Daoy (cell line): ENCODE data around the gene SLC4A7. TPM values are rescaled to one million over a fixed set of nuclear protein-coding genes. Genes with fewer than 3 reads are reported as not detected.
A peak's percentile ranks its signal among the peaks of the same experiment; 100 is the strongest.
"Not testable (repeated sequence)": the region's sequence is repeated elsewhere in the genome, so short reads cannot be mapped to it uniquely, and the experiment has no call there.

ENCODE experiments used
- DNase-seq: peaks from one replicate; pipeline ENCODE4 v3.0.0-alpha.2; 2015; ENCODE audit warnings: low read depth
- total RNA-seq: library from RNA; depleted of rRNA; stranded (reverse); fragments of >200 nt; shearing (Covaris generic); gene quantifications from 2 replicates; pipeline ENCODE4 v1.2.3, GENCODE V29; 2014

SLC4A7 gene
- total RNA-seq, 1 experiment from 2014 or later: 63.0 TPM

DNA sequence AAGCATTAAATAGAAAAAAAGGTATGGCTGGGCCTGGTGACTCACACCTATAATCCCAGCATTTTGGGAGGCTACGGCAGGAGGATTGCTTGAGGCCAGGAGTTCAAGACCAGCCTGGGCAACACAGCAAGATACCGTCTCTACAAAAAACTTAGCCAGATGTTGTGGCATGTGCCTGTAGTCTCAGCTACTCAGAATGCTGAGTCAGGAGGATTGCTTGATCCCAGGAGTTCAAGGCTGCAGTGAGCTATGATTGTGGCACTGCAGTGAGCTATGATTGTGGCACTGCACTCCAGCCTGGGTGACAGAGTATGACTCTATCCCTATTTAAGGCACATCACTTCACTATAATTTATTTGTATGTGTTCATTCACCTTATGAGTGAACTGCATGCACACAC is 54.3 kb downstream of the SLC4A7 start:
- no peak for DNase-seq

DNA sequence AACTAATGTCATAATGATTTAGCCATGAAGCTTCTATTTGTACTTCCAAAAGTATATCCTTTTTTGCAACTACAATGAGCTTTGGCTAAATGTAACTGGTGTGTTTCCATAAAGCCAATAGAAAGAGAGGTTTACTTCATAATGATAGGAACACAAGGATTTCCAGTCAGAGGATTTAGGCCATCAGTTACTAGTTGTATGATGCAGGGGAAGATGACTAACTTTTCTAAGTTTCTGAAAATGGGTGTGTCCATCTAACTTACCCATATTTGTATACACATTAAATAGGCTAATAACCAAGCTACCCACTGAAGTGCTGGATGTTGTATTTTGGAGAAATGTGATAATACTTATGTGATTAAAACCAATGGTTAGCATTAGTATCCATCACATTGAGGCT is 55.7 kb downstream of the SLC4A7 start:
- DNase-seq: no peak

DNA sequence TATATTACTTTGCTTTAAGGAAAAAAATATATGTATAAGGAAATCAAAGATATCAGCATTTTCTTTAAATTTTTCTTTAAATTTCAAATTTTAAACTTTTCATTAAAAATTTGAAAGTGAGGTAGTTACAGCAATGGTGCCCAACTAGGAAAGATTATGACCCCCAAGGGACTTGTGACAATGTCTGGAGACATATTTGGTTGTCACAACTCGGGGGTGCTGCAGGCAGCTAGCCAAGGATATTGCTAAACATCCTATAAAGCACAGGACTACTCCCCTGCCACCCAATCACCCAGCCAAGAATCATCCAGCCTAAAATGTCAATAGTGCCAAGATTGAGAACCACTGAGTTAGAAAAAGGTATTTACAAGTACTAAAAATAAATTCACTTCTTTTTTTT is 57.3 kb downstream of the SLC4A7 start:
- DNase-seq: no peak

GRCh38 chr3:27425896-27426565 is 58.2 kb downstream of the SLC4A7 start:
- DNase-seq: no peak

DNA sequence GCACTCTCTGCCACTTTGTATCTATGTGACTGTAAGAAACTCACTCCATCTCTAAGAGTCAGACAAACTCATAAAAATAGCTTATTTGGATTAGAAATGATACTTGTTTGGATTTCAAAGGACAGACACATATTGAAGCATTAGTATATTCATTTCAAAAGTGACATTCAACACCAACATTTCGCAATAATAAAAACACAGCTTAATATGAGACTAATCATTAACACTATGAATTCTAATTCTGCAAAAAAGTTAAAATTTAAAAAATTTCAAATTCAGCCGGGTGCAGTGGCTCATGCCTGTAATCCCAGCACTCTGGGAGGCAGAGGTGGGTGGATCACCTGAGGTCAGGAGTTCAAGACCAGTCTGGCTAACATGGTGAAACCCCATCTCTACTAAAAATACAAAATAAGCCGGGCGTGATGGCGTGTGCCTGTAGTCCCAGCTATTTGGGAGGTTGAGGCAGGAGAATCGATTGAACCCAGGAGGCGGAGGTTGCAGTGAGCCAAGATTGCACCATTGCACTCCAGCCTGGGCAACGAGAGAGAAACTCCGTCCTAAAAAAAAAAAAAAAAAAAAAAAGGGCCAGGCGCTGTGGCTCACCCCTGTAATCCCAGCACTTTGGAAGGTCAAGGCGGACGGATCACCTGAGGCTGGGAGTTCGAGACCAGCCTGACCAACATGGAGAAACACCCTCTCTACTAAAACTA is 59.2 kb downstream of the SLC4A7 start:
- DNase-seq: not testable (repeated sequence)

DNA sequence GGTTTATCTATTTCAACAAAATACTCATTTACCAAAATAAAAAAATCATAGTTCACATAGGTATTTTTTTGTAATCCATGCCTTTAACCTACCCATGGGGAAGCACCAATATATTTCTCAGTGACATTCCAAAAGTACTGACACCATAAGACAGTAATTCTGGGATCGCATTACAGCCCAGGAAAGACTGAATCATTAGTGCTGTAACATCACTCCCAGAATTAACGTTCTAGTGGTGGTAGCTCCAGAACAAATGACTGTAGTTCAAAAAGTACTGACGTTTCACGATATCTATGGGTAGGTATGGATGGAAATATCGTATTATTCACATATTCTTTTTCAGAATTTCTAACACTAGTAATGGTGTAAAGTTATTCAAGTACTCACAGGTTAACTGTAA is 60.7 kb downstream of the SLC4A7 start:
- peak; percentile 43 for DNase-seq

- no peak for DNase-seq
These were observed 61.6 kb downstream of the SLC4A7 start for GRCh38 chr3:27422617-27423016.

DNA sequence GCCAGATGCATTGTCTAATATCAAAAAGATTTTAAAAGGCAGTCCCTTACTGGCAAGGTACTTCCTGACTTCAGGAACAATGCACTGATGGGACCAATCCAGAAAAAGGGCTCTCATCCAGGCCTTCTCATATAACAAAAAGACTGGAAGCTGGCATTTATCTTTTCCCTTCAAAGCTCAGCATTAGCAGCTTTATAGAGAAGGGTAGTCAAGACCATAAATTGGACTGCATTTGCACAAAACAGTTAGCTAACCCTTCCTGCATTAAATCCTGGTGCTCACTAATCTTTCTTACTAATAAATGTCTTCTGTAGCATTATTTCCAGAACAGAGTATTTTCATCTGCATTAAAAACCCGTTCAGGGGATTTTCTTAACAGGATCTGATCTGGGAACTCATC is 69.0 kb downstream of the SLC4A7 start:
- no peak for DNase-seq

- no peak for DNase-seq
These were observed 91.1 kb downstream of the SLC4A7 start for GRCh38 chr3:27392950-27393679.

- not testable (repeated sequence) for DNase-seq
These were observed 91.8 kb downstream of the SLC4A7 start for GRCh38 chr3:27392414-27392813.

DNA sequence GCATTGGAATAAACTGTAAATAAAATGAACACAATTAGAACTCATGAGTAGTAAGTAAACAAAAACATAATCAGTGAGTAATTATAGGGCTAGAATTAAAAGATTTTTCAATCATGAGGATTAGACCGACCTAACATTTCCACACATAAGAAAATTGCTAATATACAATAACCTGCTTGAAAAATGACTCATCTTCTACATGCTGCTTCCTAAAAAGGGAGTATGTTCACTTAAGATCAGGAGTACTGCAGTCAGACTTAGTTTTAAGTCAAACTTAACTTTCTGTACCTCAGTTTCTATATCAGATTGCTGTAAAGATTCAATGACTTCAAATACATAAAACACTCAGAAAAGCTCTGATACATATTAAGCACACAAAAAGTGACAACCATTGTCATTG is 92.4 kb downstream of the SLC4A7 start:
- DNase-seq: no peak

GRCh38 chr3:27387625-27388024 is 96.6 kb downstream of the SLC4A7 start:
- DNase-seq: no peak

DNA sequence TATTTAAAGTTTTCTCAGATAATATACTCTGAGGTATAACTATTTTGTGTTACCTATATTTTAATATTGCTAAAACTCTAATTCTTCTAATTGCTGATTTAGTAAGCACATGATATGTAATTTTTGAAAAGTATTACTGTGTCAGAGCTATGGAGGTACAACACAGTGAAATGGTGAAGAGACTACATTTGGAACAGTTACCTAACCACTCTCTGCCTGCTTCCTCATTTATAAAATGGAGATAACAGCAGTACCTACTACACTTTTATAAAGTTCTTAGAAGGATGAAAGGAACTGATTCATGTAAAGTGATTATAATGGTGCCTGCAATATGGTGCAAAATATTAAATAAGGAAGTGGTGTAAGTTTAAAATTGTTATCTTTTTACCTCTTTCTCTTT is 98.7 kb downstream of the SLC4A7 start:
- DNase-seq: no peak

DNA sequence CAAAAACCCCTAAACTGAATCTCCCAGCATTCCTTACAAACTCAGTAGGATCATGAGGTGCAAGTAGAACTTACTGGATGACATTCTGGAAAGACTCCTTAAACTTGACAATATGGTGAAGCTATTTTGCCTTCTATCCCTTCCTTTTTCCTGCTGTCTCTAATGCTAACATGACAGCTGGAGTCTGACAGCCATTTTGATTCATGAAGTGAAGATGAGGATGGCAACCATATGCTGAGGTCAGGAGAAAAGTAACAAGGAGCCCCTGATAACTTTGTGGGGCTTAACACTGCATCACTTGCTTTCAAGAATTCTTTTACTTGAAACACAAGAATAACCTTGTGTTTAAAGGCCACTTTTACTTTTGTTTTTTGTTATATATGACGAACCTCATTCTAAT is 100.0 kb downstream of the SLC4A7 start:
- no peak for DNase-seq

DNA sequence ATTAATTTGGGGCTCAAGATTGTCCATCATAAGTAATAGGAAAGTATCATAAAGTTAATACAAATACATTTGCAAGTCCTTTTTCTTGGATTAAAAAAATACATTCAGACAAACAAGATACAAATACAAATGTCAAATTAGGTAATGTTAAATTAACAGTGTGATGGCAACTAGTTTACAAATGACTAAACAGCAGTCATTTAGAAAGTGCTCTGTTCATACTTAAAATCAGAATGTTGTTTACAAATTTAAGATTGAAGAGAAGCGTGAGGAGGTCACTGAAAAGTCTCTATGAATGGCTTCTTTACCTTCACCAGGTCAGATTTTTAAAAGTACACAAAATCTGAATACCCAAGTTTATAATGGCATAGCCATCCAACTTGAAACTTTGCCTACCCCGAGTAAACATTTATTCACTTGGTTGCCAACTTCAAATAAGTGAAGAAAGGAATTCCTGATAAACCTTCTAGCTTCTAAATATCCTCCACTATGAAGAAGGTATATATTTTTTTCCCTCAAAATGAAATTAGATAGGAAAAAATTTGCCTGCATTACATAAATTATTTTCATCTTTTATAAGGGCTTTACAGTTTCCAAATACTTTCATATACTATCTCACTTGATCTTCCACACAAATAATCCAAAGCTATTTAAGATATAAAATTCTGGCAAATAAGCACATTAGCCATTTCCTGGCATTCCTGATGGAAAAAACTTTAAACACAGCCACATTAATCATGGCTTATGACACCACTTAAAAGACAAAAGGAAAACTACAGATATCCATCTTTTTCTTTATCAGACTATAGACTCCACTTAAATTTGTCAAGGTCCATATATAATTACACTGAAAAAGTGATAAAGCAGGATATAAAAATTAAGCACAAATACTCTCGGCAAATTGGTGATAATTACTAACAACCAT is 103.5 kb downstream of the SLC4A7 start:
- no peak for DNase-seq

GRCh38 chr3:27378331-27378730 is 105.9 kb downstream of the SLC4A7 start:
- no peak for DNase-seq

GRCh38 chr3:27376109-27376772 is 107.9 kb downstream of the SLC4A7 start:
- DNase-seq: no peak

DNA sequence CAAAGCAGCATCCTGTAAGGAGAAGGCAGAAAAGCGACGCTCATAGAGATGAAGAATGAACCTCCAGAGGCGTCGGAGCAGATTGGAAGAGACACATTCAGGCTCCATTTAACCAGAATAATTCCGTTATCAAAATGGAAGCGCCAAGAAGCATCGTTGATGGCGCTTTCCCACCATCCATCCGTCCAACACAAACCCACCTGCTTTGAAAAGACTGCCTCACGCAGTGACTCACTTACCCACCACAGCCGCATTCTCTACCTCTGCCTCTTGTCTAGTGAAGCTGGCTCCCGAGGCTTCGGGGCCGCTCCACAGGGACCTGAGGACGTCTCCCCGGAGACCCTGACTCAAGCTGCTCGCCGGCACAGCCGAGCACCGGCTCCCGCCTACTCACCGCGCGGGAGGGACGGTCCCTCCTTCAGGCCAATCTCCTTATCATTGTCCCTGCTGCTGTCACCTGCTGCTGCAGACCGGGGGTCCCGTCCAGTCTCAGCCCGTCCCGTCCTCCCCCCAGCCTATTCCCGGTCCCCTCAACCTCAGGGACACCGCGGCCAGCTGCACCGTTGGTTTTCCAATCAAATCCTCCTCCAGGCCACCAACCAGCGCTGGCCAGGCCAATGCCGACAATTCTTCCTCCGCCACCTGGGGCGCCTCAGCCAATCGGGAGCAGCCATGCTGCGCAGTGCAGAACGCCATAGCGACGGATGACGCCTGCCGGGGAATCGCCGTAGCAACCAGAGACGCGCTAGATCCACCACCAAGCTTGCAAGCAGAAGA is 115.2 kb downstream of the SLC4A7 start, which contains the start of gene NEK10:
TSS of gene NEK10 (minus strand) at position 553 of the 777 bp plus-strand sequence. CDS start 16,501 bp downstream, outside the sequence.
- DNase-seq: peak; percentile 89

DNA sequence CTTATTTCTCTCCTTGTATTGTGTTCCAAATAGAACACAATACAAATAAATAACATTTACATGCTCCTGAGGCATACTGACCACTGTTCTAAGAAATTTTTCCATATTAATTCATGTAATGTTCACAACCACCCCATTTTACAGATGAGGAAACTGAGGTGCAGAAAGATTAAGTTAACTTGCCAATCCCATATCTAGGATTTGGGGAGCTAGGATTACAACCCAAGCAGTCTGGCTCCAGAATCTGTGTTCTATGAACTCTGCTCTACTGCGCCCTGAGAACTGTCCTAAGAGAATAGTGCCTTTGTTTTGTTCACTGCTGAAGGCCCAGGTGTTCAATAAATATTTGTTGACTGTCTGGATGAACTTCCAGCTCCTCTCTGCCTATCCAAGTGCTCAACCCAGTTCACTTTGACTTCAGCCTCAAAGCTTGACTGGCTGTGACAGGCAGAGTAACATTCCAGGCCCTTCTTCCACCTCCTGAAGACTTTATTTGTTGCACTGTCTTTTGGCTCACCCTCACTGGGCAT is 118.1 kb downstream of the SLC4A7 start:
- no peak for DNase-seq
